HG03039 (cell line): Measurements from ENCODE around the gene MPDZ.

Experiments used
- ATAC-seq: cut with Tn5 transposase; IDR thresholded peaks from one replicate; pipeline ENCODE4 v1.9.1; 2021; ENCODE audit warnings: mild to moderate bottlenecking, moderate library complexity; ENCODE audit not compliant: unreplicated experiment

MPDZ gene, protein sequence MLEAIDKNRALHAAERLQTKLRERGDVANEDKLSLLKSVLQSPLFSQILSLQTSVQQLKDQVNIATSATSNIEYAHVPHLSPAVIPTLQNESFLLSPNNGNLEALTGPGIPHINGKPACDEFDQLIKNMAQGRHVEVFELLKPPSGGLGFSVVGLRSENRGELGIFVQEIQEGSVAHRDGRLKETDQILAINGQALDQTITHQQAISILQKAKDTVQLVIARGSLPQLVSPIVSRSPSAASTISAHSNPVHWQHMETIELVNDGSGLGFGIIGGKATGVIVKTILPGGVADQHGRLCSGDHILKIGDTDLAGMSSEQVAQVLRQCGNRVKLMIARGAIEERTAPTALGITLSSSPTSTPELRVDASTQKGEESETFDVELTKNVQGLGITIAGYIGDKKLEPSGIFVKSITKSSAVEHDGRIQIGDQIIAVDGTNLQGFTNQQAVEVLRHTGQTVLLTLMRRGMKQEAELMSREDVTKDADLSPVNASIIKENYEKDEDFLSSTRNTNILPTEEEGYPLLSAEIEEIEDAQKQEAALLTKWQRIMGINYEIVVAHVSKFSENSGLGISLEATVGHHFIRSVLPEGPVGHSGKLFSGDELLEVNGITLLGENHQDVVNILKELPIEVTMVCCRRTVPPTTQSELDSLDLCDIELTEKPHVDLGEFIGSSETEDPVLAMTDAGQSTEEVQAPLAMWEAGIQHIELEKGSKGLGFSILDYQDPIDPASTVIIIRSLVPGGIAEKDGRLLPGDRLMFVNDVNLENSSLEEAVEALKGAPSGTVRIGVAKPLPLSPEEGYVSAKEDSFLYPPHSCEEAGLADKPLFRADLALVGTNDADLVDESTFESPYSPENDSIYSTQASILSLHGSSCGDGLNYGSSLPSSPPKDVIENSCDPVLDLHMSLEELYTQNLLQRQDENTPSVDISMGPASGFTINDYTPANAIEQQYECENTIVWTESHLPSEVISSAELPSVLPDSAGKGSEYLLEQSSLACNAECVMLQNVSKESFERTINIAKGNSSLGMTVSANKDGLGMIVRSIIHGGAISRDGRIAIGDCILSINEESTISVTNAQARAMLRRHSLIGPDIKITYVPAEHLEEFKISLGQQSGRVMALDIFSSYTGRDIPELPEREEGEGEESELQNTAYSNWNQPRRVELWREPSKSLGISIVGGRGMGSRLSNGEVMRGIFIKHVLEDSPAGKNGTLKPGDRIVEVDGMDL (N-terminal part only)

DNA sequence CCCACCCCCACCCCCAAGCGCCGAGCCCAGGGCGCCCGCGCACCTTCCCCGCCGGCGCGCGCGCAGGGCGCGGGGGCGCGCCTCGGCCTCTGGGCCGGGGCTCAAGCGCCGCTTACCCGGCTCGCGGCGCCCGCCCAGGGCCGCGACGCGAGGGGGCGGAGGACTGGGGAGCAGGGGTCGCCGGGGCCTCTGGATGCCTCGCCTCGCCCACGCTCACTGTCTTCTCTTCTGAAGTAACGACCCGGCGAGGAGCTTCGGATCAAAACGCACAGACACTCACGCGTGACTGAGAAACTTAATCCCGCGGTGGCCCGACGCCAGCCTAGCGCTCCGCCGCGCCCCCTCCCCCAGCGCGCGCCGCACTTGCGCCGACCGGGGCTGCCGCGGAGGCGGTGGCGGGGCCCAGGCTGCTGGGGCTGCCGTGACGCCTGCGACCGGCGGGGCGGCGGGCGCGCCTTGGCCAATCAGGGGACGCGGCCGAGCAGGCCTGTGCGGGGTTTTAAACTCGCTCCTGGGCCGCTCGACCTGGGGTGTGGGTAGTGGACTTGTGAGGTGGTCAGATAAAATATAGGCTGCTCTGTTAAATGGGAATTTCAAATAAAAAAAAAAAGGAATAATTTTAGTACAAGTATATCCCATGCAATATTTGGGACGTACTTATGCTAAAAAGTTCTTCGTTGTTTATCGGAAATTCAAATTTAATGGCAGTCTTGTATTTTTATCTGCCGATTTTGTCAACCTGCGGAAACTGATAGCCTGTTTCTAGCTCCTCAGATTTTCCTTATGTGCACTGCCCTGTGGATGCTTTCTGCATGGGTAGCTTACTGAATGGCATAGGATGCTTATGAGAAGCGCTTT is at the start of gene MPDZ:
TSS of gene MPDZ (minus strand) at position 409 of the 858 bp plus-strand sequence. CDS start 29,377 bp downstream, outside the sequence.
- no peak for ATAC-seq

GRCh38 chr9:13324988-13325387 is 45.5 kb upstream of the MPDZ start:
- no peak for ATAC-seq

- ATAC-seq: no peak
These were observed 43.5 kb upstream of the MPDZ start for GRCh38 chr9:13322828-13323550.

DNA sequence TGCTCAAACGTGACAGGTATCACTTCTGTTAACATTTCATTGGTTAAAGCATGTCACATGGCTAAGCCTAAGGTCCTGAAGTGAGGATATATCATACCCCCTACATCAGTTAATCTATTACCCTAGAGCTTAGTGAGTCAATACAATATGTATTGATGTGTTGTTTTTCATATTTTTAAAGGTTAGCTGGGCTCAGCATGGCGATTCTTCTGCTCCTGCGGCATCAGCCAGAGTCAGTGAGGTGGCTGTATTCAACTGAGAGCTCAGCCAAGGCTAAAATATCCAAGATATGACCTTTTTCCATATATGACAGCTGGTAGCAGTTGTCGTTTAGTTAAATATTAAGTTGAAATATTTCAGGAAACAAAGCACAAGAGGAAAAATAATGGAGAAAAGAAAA is 38.5 kb upstream of the MPDZ start:
- no peak for ATAC-seq

DNA sequence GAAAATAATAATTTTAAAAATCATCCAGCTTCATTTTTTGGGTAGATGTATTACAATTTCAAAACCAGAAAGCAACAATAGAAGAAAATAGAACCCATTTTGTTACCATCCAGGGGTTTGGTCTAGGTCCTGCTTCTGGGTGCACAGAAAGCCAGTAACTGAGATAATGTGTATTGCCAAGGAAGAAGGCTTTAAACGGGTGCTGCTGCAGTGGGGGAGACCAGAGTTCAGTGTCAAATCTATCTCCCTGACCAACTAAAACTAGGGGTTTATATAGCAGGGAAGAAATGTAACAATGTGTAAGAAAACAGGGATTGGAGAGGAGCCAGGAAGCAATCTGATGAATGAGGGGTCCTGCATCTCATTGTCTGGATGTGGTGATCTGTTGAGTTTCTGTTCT is 17.5 kb upstream of the MPDZ start:
- no peak for ATAC-seq

DNA sequence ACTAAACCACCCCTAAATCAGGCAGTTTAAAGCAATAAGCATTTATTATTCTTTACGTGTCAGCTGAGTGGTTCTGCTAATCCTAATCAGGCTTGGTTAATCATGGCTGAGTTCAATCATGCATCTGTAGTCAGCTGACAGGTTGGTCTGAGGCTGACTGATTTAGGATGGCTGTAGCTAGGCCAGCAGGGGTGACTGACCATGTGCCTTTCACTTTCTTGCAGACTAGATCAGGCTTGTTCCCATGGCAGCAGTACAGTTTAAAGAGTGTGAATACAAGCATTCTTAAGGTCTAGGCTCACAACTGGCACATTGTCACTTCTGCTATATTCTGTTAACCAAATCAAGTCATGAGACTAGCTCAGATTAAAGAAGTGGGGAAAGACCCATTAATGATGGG is 16.1 kb upstream of the MPDZ start:
- no peak for ATAC-seq

DNA sequence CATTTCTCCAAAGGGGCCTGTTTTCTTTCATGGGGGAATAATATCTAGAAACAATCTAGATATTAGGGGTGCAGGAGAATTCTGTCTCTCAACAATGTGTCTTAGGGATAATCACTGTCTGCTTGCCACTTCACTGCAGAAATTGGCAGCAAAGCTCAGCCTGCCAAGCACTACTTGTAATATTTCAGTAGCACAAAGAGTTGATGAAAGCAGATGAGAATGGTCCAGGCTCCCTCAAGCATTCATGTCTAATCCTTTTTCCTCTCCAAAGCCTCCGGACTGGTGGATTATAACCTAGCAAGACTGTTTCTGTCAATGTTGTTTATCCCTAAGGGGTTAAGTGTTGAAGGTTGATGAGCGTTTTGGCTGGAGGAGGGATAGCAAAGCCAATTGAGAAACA is 13.3 kb upstream of the MPDZ start:
- ATAC-seq: no peak

GRCh38 chr9:13292158-13292557 is 12.7 kb upstream of the MPDZ start:
- no peak for ATAC-seq

DNA sequence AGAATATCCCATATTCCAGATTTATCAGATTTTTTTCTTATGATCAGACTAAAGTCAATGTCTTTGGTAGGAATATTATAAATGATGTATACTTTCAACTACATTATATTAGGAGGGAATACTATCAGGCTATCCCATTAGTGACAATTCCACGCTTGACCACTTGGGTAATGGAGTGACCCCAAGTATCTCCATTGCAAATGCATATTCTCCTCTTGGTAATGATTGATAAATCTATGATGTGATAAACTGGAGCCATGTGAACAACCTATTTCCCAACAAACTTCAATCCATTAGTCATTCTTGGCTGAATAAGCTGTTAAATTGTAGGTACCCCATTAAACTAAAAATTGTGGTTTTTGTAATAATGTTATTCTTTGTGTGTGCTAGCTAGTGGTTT is 12.2 kb upstream of the MPDZ start:
- no peak for ATAC-seq

DNA sequence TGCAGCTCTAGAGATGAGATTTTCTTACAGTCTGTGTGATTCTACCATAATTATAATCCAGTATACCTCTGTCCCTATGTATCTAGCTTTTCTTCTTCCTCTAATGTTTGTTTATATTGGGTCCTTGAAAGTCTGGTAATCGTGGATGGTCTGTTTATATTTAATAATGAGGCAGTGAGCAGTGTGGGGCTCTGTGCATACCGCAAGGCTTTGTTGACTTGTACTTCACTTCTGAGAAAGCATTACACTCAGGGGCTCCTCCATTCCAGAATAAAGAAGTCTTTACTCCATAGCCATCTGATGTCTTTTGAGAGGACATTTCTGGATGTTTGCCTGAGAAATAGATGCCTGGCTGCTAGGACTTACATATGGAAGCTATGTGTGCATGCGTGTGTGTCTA is 4.5 kb upstream of the MPDZ start:
- no peak for ATAC-seq

GRCh38 chr9:13282998-13283397 is 3.5 kb upstream of the MPDZ start:
- no peak for ATAC-seq

GRCh38 chr9:13281356-13282016 is 2.0 kb upstream of the MPDZ start:
- no peak for ATAC-seq

DNA sequence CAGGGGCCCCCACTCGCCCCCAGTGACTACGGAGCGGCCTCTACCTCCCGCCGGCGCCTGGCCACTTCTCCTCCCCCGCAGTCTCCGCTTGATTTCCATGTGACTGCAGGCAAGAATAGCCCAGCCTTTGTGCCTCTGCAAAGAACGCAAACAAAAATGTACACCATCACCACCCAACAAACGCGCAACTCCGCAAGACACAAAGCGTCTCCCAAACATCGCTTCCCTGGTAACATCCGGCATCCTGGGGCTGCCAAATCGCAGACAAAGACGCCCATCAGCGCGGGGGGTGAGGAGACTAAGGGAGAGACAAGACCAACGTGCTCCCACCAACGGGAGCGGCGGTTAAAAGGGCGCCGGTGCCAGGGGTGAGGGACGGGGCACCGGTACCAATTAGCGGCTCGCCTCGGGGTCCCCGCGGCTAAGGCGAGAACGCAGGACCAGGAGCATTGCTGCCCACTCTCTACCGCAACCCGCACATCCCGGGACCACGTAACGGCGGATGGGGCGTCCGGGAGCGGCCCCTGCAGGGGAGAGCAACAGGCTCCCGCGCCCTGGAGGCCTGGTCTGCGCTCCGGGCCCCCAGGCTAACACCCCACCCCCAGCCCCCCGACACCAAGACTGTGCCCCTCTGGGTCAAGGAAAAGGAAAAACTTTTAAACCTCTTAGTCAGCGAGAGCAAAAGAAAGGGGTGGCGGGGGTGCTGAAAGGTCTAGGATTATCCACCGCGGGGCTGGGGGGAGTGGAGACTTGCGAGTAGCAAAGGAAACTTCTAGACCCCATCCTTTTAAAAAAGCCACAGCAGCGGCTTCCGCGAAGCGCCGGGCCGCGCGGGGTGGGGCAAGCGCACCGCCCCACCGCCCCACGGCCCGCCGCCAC is 885 bp downstream of the MPDZ start:
- no peak for ATAC-seq

DNA sequence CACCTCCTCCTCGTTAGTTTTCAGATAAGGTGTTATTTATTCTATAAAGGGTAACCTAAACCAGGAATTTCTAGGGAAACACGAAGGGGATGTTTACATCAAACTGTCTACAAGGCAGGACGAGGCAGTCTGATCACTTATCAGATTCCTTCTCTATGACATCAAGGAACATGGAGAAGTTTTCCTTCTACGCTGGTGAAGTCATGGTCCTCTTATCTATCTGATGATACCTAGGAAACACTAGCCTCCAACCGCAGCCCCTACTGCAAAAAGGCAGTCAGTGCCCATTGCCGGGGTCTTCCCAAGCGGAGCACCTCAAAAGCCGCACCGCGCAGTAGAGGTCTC is 1.5 kb downstream of the MPDZ start:
- no peak for ATAC-seq

DNA sequence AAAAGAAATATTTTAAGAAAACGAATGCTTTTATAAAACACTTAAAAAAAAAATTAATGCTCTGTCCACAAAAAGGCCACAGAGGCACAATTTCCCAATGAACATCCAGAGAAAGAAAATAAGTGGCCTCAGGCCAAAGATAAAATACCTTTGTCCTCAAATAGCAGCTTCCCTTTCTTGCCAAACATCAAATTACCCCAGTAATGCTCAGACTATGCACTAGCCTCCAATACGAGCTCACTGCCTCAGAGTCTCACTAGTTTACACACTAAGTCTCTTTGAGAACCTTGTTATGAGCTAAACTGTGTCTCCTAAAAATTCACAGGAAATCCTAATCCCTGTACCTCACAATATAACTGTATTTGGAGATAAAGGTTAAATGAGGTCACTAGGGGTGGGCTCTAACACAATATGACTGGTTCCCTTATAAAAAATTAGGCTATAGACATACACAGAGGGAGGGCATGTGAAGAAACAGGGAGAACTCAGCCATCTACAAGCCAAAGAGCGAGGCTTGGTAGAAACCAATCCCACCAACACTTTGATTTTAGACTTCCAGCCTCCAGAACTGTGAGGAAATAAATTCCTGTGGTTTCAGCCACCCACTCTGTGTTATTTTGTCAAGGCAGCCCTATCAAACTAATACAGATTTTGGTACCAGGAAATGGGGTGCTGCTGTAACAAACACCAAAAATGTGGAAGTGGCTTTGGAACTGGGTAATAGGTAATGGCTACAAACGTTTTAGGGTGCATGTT is 4.4 kb downstream of the MPDZ start:
- no peak for ATAC-seq

DNA sequence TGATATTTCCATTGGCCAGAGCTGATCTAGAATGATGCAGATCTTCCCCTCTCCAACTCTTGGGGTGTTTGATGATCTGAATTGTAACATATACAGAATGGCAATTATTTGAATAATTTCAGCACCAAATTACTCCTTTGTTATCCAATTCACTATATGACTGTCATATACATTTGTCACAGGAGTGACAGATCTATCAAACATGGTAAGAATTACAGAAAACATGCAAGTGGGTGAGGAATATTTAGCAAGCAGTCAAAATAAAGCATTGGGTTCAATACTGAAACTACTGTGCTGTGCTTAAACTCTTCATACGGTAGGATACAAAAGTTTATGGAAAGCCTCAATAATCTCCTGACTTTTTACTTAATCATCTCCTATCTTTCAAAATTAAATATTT is 8.8 kb downstream of the MPDZ start:
- ATAC-seq: no peak

GRCh38 chr9:13269589-13270452 is 9.7 kb downstream of the MPDZ start:
- no peak for ATAC-seq
